Naive thymus-derived CD8-positive, alpha-beta T cell (primary cell): ENCODE data around the gene CDH4. TPM values are rescaled to one million over a fixed set of nuclear protein-coding genes. Genes with fewer than 3 reads are reported as not detected.
"Not testable (repeated sequence)": the region's sequence is repeated elsewhere in the genome, so short reads cannot be mapped to it uniquely, and the experiment has no call there.

Experiments used
- ATAC-seq, 2 donors: fragments of 150-1000 bp; cut with Tn5 transposase in 1 of 2; sonication (Bioruptor Pico), chemical (Tn5 transposase) in 1 of 2; 1 replicate in 1 of 2; 2 replicates in 1 of 2; pipeline ENCODE4 v1.10.0; 2021; ENCODE audit warnings: mild to moderate bottlenecking in 2 of 2, moderate library complexity in 2 of 2
- POLR2A ChIA-PET: fragments of 350-600 bp; sonication (Branson Sonifier 250); formaldehyde crosslinking; loops from one replicate; lab custom pipeline; 2021; ENCODE audit warnings: antibody characterized with exemption; lab: Charles Lee
- DNase-seq, 10 donors: peaks; one replicate each; pipeline versions ENCODE4 v3.0.0 to v3.0.0-alpha.2; 2020 to 2022
- H3K27ac Mint-ChIP-seq, 10 donors: one replicate each; pipeline ENCODE4 v1.8.0; 2020 to 2022; ENCODE audit warnings: mild to moderate bottlenecking in 10 of 10, mixed read lengths in 10 of 10, moderate library complexity in 4 of 10, inconsistent platforms in 1 of 10
- H3K27me3 Mint-ChIP-seq, 5 donors: one replicate each; pipeline ENCODE4 v1.8.0; 2021 to 2022; ENCODE audit warnings: mixed read lengths in 5 of 5
- H3K36me3 Mint-ChIP-seq, 3 donors: one replicate each; pipeline ENCODE4 v1.8.0; 2020 to 2022; ENCODE audit warnings: mixed read lengths in 3 of 3, mild to moderate bottlenecking in 2 of 3, inconsistent platforms in 1 of 3
- H3K4me1 Mint-ChIP-seq, 4 donors: one replicate each; pipeline ENCODE4 v1.8.0; 2021 to 2022; ENCODE audit warnings: mixed read lengths in 4 of 4
- H3K4me3 Mint-ChIP-seq, 10 donors: one replicate each; pipeline ENCODE4 v1.8.0; 2020 to 2022; ENCODE audit warnings: mild to moderate bottlenecking in 10 of 10, mixed read lengths in 10 of 10, moderate library complexity in 6 of 10, inconsistent platforms in 1 of 10
- H3K9me3 Mint-ChIP-seq, 9 donors: one replicate each; pipeline ENCODE4 v1.8.0; 2020 to 2022; ENCODE audit warnings: mixed read lengths in 9 of 9, mild to moderate bottlenecking in 3 of 9, inconsistent platforms in 1 of 9, moderate library complexity in 1 of 9
- polyA plus RNA-seq, 3 donors: library from polyadenylated mRNA; unstranded; fragments of 300-500 nt; fragmentation: Illumina TruSeq; gene quantifications; one replicate each; pipeline ENCODE4 v1.2.3, GENCODE V29; 2021
- total RNA-seq, 8 experiments: library from RNA in 2 of 8; stranded (reverse) in 2 of 8; gene quantifications; one replicate each; pipeline ENCODE4 v1.2.3 and lab custom pipeline; 2021 to 2026

The CDH4 gene
- total and polyA plus RNA-seq, 5 experiments from 2014 or later: 0.07 to 0.44 (median 0.15) TPM; not detected in 1

DNA sequence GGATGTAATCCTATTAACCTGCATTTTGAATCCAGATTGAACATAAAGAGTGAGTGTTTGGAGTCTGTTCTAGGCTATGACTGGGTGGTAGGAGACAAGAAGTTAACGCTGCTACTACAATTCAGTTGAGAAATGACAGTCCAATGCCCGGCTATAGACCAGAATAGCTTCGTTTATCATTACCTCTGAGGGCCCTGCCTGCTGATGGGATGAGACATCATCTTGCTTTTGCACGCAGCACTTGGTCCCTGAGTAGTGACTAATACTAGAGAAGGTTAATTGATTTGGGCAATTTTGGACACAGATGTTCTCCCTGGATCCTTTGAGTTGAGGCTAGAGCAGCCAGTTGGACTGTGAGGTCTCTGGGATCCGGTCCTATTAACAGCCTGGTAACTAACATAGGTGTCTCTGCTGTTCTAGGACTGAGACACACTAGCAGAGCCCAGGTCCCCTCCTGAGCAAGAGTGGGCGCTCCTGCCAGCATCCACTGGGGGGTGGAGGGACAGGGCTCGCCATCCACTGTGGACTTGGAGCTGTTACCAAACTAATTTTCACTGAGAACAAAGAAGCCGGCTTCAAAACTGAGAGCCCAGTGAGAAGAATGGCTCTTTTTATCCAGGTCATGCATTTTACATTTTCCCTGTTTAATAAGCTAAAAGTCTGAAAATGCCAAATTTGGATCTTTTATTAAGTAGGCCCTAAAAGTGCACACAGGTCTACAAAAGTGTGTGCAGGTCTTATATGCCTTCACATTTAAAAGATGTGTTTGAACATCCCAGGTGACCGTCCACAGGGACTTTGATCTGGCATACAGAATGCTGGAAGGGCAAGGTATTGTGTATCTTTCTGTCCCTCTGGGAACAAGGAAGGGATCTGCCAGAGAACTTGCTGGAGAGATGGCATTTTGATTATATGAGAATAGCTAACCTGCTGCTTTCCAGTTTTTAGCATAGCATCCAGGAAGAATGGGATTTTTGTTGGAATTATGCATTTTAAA is 212.5 kb downstream of the CDH4 start:
- Mint-ChIP-seq H3K27ac (peak overlapping the region in 2 of 10 donors; percentile 11 to 79), H3K9me3 (peaks cover 2 to 38% (median 9%) of the 10 kb centered on the region in 9 donors)
- POLR2A ChIA-PET: no interaction called here

DNA sequence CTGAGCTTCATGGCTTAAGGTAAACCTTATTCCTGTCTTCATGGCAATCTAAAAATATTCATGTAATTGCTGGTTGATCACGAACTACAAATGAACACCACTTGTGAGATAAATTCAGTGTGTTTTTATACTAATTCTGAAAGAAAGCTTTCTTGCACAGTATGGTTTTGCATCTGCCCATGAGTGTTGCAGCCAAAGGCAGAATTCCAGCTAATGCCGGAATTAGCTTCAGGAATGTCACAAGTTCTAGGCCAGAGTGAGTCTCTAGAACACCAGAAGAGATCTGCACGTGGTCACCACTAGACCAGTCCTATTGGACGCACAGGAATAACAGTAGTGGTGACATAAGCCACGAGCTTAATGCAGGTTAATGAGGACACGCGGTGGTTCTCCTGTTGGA is 223.7 kb downstream of the CDH4 start:
- ATAC-seq: no peak
- H3K9me3 Mint-ChIP-seq: peaks cover 0 to 15% (median 8%) of the 10 kb centered on the region in 9 donors
- no peak overlapping the region for H3K4me3 Mint-ChIP-seq
- no peak overlapping the region for H3K27ac Mint-ChIP-seq
- H3K4me1 Mint-ChIP-seq: peaks cover 0 to 4% (median 0%) of the 10 kb centered on the region in 4 donors
- POLR2A ChIA-PET: no interaction called here
- no peak for DNase-seq
- peaks cover 0 to 8% (median 2%) of the 10 kb centered on the region in 3 donors for H3K36me3 Mint-ChIP-seq
- H3K27me3 Mint-ChIP-seq: peaks cover 3 to 51% (median 22%) of the 10 kb centered on the region in 5 donors

More for the DNA sequence above, 212.5 kb downstream of the CDH4 start:
- DNase-seq (no peak), ATAC-seq (no peak)
- H3K4me3 Mint-ChIP-seq: no peak overlapping the region
- H3K36me3 Mint-ChIP-seq: peaks cover 0 to 11% (median 0%) of the 10 kb centered on the region in 3 donors
- H3K4me1 Mint-ChIP-seq: no peaks in the 10 kb centered on the region
- H3K27me3 Mint-ChIP-seq: no peaks in the 10 kb centered on the region

DNA sequence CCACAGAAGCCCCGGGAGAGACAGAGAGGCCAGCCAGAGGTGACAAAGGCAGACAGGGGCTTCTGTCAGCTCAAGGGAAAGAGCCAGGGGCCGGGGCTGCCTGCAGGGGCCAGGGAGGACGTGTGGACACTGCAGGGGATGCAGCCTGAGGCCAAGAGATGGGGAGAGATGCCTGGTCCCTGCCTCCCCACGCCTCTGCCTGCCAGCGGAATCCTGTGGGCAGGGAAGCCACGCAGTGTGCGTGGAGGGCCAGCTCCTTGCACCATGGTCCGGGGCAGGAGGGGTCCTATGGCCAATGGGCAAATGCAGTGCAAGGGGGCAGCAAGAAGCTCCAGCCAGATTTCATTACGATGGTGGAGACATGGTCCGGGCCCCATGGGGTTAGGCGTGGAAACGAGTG is 224.9 kb downstream of the CDH4 start:
- DNase-seq (no peak), ATAC-seq (no peak)
- peaks cover 3 to 51% (median 22%) of the 10 kb centered on the region in 5 donors for H3K27me3 Mint-ChIP-seq
- peaks cover 0 to 4% (median 0%) of the 10 kb centered on the region in 4 donors for H3K4me1 Mint-ChIP-seq
- POLR2A ChIA-PET: no interaction called here
- peaks cover 0 to 8% (median 2%) of the 10 kb centered on the region in 3 donors for H3K36me3 Mint-ChIP-seq
- no peak overlapping the region for H3K4me3 Mint-ChIP-seq
- H3K9me3 Mint-ChIP-seq: peaks cover 0 to 15% (median 8%) of the 10 kb centered on the region in 9 donors
- peak overlapping the region in 1 of 10 donors; percentile 57 for H3K27ac Mint-ChIP-seq

DNA sequence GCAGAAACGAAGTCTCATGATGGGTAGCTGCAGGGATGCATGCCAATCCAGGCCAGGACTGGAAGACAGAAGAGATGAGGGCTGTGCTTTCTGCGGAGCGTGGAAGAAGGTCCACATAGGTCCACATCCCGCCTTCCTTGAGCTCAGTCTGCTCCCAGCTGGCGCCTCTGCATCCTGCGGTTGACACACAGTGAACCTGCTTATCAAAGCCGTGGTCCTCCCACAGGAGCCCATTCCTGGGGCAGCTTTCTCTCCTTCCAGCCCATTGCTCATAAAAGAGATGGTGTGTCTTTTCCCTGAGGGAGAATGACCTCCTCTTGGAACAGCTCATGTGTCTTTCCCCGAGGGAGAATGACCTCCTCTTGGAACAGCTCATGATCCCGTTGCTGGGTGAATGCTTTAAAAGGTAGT is 225.4 kb downstream of the CDH4 start:
- POLR2A ChIA-PET: no interaction called here
- Mint-ChIP-seq H3K27me3 (peaks cover 3 to 51% (median 18%) of the 10 kb centered on the region in 5 donors), H3K9me3 (peaks cover 0 to 15% (median 7%) of the 10 kb centered on the region in 9 donors), H3K4me3 (no peak overlapping the region), H3K36me3 (peaks cover 0 to 8% (median 2%) of the 10 kb centered on the region in 3 donors), H3K4me1 (peaks cover 0 to 4% (median 0%) of the 10 kb centered on the region in 4 donors), H3K27ac (no peak overlapping the region)
- ATAC-seq: no peak
- DNase-seq: no peak

DNA sequence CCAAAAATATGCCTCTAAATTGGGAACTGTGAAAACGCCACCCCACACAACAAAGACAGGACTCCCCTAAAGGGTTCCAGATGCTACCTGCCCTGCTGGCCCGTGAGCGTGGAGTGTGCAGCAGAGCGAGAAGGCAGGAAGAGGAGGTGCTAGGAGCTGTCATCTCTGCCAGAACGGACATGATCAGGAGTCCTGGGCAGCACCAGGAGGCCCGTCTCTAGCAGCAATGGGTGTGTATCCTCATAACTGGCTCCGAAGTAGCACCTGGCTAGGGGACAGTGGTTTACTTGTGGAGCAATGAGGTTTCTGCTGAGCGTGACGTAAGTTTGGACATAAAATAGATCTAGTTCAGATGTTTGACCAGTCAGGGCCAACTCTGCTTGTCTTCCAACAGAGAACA is 226.0 kb downstream of the CDH4 start:
- ATAC-seq (no peak), DNase-seq (no peak)
- POLR2A ChIA-PET: no interaction called here

DNA sequence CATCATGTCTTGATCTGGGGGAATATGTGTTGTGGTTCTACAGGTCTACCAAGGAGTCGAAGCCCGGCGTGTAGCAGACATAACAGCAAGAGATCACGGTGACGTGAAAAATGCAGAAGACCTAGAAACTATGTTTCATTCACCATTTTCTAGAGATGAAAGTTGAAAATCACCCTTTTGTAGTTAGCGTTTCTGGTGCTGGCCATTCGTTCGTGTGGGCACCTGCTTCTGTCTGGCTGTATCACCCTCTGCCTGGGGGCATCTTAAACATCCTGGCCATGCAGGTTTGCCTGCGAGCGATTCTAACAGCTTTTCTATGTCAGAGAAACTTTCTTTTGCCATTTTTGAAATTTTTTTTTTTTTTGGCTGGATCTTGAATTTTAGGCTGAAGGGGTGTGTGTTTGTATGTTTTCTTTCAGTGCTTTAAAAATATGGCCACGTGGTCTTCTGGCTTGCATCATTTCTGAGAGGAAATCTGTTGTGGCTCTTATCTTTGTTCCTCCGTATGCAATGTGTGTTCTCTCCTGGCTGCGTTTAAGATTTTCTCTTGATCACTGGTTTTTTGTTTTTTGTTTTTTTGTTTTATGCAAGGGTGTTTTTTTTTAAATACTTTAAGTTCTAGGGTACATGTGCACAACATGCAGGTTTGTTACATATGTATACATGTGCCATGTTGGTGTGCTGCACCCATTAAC is 226.7 kb downstream of the CDH4 start:
- ATAC-seq: no peak
- DNase-seq: no peak
- H3K4me3 Mint-ChIP-seq: no peak overlapping the region
- POLR2A ChIA-PET: no interaction called here
- H3K27me3 Mint-ChIP-seq: peaks cover 3 to 51% (median 18%) of the 10 kb centered on the region in 5 donors
- peaks cover 0 to 4% (median 0%) of the 10 kb centered on the region in 4 donors for H3K4me1 Mint-ChIP-seq
- peaks cover 0 to 8% (median 2%) of the 10 kb centered on the region in 3 donors for H3K36me3 Mint-ChIP-seq
- H3K27ac Mint-ChIP-seq: no peak overlapping the region
- H3K9me3 Mint-ChIP-seq: peaks cover 0 to 15% (median 6%) of the 10 kb centered on the region in 9 donors

More for the DNA sequence above, 226.0 kb downstream of the CDH4 start:
- H3K9me3 Mint-ChIP-seq: peaks cover 0 to 15% (median 7%) of the 10 kb centered on the region in 9 donors
- H3K4me3 Mint-ChIP-seq: no peak overlapping the region
- no peak overlapping the region for H3K27ac Mint-ChIP-seq
- H3K27me3 Mint-ChIP-seq: peaks cover 3 to 51% (median 18%) of the 10 kb centered on the region in 5 donors
- H3K36me3 Mint-ChIP-seq: peaks cover 0 to 8% (median 2%) of the 10 kb centered on the region in 3 donors
- peaks cover 0 to 4% (median 0%) of the 10 kb centered on the region in 4 donors for H3K4me1 Mint-ChIP-seq

DNA sequence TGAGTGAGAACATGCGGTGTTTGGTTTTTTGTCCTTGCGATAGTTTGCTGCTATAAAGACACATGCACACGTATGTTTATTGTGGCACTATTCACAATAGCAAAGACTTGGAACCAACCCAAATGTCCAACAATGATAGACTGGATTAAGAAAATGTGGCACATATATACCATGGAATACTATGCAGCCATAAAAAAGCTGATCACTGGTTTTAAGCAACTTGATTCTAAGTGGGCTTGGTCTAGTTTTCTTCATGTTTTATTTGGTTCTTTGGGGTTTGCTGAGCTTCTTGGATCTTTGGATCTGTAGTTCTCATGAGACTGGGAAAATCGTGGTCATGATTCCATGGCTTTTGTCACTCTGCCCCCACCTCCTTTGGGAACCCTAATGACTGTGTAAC is 227.4 kb downstream of the CDH4 start:
- ATAC-seq, DNase-seq, H3K4me3 Mint-ChIP-seq, H3K27ac Mint-ChIP-seq, POLR2A ChIA-PET, H3K36me3 Mint-ChIP-seq, H3K4me1 Mint-ChIP-seq: not testable (repeated sequence)
- Mint-ChIP-seq H3K9me3 (peaks cover 0 to 15% (median 7%) of the 10 kb centered on the region in 9 donors), H3K27me3 (peaks cover 3 to 51% (median 21%) of the 10 kb centered on the region in 5 donors)

DNA sequence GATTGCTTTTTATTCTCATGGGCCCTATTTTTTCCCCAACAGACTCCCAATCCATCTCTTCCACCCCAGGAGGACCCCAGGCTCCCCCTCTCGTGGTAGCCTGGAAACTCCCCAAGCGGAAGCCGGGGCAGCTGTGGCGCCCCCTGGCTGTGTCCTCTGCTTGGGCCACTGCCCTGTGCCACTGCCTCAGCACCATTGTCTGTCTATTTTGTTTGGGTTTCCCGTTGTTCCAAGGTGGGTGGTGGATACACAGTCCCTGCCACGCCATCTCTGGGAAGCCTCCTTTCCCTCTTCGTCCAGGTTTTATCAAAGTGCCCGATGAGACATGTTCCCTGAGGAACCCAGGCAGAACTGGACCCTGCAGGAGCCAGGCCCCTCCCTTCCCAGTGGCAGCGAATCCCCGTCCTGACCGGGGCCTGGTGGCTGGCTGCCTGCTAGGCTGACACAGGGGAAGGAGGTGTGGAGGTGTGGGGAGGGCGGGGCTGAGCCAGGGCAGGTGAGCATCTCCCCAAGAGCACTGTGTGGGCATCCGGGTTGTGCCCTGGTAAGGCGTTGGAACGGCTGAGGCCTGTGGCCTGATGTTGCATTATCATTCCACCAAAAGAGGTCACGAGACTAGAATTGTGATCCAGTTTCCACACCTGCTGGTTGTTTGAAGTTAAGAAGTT is 228.2 kb downstream of the CDH4 start:
- H3K36me3 Mint-ChIP-seq: peaks cover 0 to 8% (median 2%) of the 10 kb centered on the region in 3 donors
- DNase-seq: no peak
- ATAC-seq: no peak
- peaks cover 0 to 15% (median 7%) of the 10 kb centered on the region in 9 donors for H3K9me3 Mint-ChIP-seq
- no peak overlapping the region for H3K4me3 Mint-ChIP-seq
- no peak overlapping the region for H3K27ac Mint-ChIP-seq
- H3K27me3 Mint-ChIP-seq: peaks cover 3 to 50% (median 21%) of the 10 kb centered on the region in 5 donors
- H3K4me1 Mint-ChIP-seq: peaks cover 0 to 6% (median 0%) of the 10 kb centered on the region in 4 donors
- POLR2A ChIA-PET: no interaction called here

DNA sequence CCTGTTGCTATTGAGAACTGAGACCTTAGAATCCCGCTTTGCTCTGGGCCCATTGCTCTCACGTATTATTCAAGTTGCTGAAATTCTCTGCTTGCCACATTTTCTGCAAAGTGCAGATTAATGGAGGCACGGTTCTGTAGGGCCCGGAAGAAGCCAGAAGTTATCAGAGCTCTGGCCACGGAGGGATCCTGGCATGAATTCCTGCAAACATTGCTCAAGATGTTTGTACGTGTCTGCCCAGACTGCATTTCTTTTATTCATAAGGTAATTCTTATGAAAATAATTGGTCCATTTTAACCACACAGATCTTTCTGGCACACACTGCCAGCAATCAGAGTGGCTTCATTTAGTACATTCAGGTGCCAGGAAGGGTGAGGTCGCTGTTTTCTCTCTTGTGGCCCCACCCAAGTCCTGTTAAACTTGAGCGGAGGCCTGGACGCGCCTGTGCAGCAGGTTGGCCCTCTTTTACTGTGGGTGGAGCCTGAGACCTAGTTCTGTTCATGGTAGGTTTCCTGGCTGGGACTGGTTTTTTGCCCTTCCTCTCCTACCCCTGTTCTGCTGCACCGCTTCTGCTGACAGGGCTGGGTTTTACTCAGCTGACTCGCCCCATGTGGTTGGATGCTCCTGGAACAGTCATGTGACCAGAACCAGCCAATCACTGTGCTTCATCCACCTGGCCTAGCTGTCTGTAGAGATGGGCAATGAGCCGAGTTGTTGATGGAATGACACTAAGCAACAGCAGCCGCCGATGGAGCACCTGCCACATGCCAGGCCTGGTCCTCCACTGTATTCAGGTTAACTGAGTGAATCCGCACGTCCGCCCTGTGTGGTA is 230.2 kb downstream of the CDH4 start:
- peaks cover 0 to 2% (median 0%) of the 10 kb centered on the region in 4 donors for H3K4me1 Mint-ChIP-seq
- no peak for DNase-seq
- ATAC-seq: no peak
- H3K36me3 Mint-ChIP-seq: peaks cover 0 to 8% (median 2%) of the 10 kb centered on the region in 3 donors
- peaks cover 0 to 15% (median 5%) of the 10 kb centered on the region in 9 donors for H3K9me3 Mint-ChIP-seq
- H3K27ac Mint-ChIP-seq: no peak overlapping the region
- H3K27me3 Mint-ChIP-seq: peaks cover 1 to 30% (median 8%) of the 10 kb centered on the region in 5 donors
- POLR2A ChIA-PET: no interaction called here
- H3K4me3 Mint-ChIP-seq: no peak overlapping the region

DNA sequence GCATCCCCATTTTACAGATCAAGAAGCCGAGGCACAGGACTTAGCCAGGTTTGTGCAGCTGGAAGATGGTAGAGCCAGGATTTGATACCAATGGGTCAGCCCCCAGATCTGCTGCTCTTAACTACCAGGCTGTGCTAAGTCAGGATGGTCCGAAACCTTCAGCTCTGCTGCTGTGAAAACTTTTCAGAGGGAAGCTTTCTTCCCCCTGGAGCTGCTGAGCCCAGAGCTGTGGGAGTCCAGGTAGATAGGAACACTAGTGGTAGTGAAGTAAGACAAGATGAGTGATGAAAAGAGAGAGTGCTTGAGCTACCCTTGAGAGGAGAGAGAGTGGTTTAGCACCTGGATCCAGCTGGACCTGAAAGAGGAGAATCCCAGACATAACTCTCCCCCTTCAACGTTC is 230.8 kb downstream of the CDH4 start:
- Mint-ChIP-seq H3K36me3 (peaks cover 0 to 8% (median 2%) of the 10 kb centered on the region in 3 donors), H3K4me1 (peaks cover 0 to 2% (median 0%) of the 10 kb centered on the region in 4 donors), H3K9me3 (peaks cover 0 to 15% (median 5%) of the 10 kb centered on the region in 9 donors), H3K27ac (no peak overlapping the region), H3K4me3 (no peak overlapping the region), H3K27me3 (peaks cover 1 to 24% (median 3%) of the 10 kb centered on the region in 5 donors)
- DNase-seq: no peak
- POLR2A ChIA-PET: no interaction called here
- ATAC-seq: no peak

DNA sequence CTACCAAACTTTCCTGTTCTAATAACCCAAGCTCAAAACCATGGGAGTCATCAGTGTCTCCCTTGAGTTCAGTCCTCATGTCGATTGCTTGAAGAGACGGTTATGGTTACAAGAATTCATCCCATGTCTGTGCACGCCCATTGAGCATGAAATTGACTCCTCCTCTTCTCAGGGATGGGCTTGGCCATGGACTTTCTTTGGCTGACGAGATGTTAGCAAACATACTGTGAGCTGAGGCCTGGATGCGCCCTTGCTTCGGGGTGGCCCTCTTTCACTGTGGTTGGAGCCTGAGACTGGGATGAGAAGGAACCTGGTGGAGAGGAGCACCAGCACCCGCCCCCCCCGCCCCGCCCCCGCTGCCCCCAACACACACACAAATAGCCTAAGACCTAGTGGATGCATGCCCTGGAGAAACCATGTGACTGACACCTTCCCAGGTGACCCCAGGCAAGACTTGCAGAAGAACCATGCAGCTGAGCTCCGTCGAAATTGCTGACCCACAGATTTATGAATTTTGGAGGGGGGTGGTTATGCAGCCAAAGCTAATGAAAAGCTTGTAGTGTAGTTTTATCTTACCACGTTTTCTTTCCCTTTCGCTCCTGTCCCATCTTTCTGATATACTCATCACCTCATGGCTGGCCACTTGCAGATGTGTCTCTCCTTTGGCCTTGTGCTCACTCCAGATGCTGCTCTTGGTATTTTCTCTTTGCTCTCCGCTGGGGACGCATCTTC is 231.4 kb downstream of the CDH4 start:
- no peak overlapping the region for H3K4me3 Mint-ChIP-seq
- peaks cover 0 to 5% (median 2%) of the 10 kb centered on the region in 3 donors for H3K36me3 Mint-ChIP-seq
- H3K4me1 Mint-ChIP-seq: peaks cover 0 to 2% (median 0%) of the 10 kb centered on the region in 4 donors
- H3K9me3 Mint-ChIP-seq: peaks cover 0 to 12% (median 5%) of the 10 kb centered on the region in 9 donors
- no peak for ATAC-seq
- no peak overlapping the region for H3K27ac Mint-ChIP-seq
- peaks cover 1 to 18% (median 3%) of the 10 kb centered on the region in 5 donors for H3K27me3 Mint-ChIP-seq
- POLR2A ChIA-PET: no interaction called here
- DNase-seq: no peak
